ENCODE data around the gene SAFB. TPM values are rescaled to one million over a fixed set of nuclear protein-coding genes. Genes with fewer than 3 reads are reported as not detected.
A peak's percentile ranks its signal among the peaks of the same experiment; 100 is the strongest.

Gene SAFB
- total RNA-seq, 1 experiment from 2014 or later, result 143 TPM

- ChIA-PET CTCF (no interaction called here), RAD21 (ENCODE audit: low non-redundant PET in 1 of 2, low total read pairs in 2 of 2, uncharacterized antibody in 2 of 2, unreplicated experiment in 2 of 2) (no interaction called here), POLR2A (no interaction called here)
- TF ChIP-seq SP1 (IDR thresholded peaks at IDR 0.05; ENCODE audit: low read depth) (no peak), ZFX (IDR thresholded peaks at IDR 0.05) (no peak), POLR2AphosphoS5 (IDR thresholded peaks at IDR 0.05; ENCODE audit: low read depth, low read length) (no peak), JUND (IDR thresholded peaks at IDR 0.05) (no peak), SRF (IDR thresholded peaks at IDR 0.05; ENCODE audit: low read depth) (no peak), MAX (IDR thresholded peaks at IDR 0.05) (no peak), ZNF274 (IDR thresholded peaks at IDR 0.05; ENCODE audit: low read depth, low read length) (no peak), REST (IDR thresholded peaks at IDR 0.05; ENCODE audit: low read depth) (no peak), CBX3 (IDR thresholded peaks at IDR 0.05; ENCODE audit: low read depth) (no peak), EZH2phosphoT487 (IDR thresholded peaks at IDR 0.05; ENCODE audit: borderline replicate concordance) (no peak), SIN3A (IDR thresholded peaks at IDR 0.05; ENCODE audit: low read depth) (no peak), YY1 (IDR thresholded peaks at IDR 0.05; ENCODE audit: extremely low read depth, insufficient replicate concordance, low read depth, low read length) (no peak), RAD21 (IDR thresholded peaks at IDR 0.05; ENCODE audit: low read depth) (no peak), ELF1 (IDR thresholded peaks at IDR 0.05; ENCODE audit: borderline replicate concordance, low read depth) (no peak), TCF7L2 (IDR thresholded peaks at IDR 0.05; ENCODE audit: borderline replicate concordance, extremely low read depth, insufficient read depth, insufficient read length) (no peak), ZBTB33 (IDR thresholded peaks at IDR 0.05; ENCODE audit: extremely low read depth, insufficient replicate concordance, low read length) (no peak), CTCF (IDR thresholded peaks at IDR 0.05 in 2 of 3, conservative IDR thresholded peaks at IDR 0.05 in 1 of 3; ENCODE audit: borderline replicate concordance in 1 of 3, insufficient read depth in 1 of 3, low read depth in 2 of 3, low read length in 2 of 3) (no peak)
- ATAC-seq, result no peak
- Histone ChIP-seq H3K9ac (ENCODE audit: low read length) (0 out of 2 replicates have a peak overlapping the region, but pooled peaks have one; percentile 98), H3K4me1 (ENCODE audit: control insufficient read depth in 1 of 2, insufficient read depth in 2 of 2, low read length in 2 of 2) (peaks cover 14 to 24% of the 10 kb centered on the region in 2 experiments; a peak in 3 of 4 replicates), H3K27ac (ENCODE audit: low read depth, low read length) (no peak overlapping the region), H3K4me2 (ENCODE audit: low read length) (no peak overlapping the region), H3K79me2 (ENCODE audit: insufficient read depth, low read length) (peaks cover 97% of the 10 kb centered on the region), H3K9me3 (ENCODE audit: control insufficient read depth in 1 of 2, insufficient read depth in 1 of 2, low read depth in 1 of 2, low read length in 2 of 2) (no peaks in the 10 kb centered on the region), H4K20me1 (ENCODE audit: insufficient read depth) (peaks cover 31% of the 10 kb centered on the region), H3K4me3 (replicated peaks in 1 of 2; ENCODE audit: low read depth in 1 of 2, low read length in 2 of 2) (no peak overlapping the region), H3K36me3 (ENCODE audit: control insufficient read depth in 1 of 2, insufficient read depth in 2 of 2, low read length in 2 of 2) (peaks cover 37 to 61% of the 10 kb centered on the region in 2 experiments), H3K27me3 (ENCODE audit: insufficient read depth, low read length) (no peaks in the 10 kb centered on the region), H2AFZ (ENCODE audit: low read depth, low read length, poor library complexity, severe bottlenecking) (no peak overlapping the region), H3K9me2 (ENCODE audit: insufficient read depth) (no peaks in the 10 kb centered on the region)
- no TSS peak for BruUV-seq (replicated peaks)
- intact Hi-C loops (cut with micrococcal nuclease), result no loop called here
- DNase-seq (ENCODE audit: low read depth, low spot score), result no peak
Measured at GRCh38 chr19:5625641-5626040, 2.8 kb downstream of the SAFB start.
